ENCODE results near the gene CALB2.

Gene CALB2

DNA sequence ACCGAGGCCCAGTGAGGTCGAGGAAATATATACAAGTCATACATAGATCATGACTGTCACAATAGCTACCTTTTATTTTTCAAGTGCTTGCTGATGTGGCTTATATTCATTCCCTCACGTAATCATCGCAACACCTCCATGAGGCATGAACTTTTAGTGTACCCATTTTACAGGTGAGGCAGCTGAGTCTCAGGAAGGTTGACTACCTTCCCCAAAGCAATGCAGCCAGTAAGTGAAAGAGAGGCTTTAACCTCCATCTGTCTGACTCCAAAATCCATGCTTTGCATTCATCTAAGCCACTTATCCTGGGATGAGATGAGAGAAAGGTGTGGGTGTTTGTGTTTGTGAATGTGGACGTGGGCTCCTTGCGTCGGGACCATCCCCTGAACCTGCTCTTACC lies 30.8 kb downstream of the CALB2 start:
- no peak for DNase-seq (ENCODE audit: low read depth)

DNA sequence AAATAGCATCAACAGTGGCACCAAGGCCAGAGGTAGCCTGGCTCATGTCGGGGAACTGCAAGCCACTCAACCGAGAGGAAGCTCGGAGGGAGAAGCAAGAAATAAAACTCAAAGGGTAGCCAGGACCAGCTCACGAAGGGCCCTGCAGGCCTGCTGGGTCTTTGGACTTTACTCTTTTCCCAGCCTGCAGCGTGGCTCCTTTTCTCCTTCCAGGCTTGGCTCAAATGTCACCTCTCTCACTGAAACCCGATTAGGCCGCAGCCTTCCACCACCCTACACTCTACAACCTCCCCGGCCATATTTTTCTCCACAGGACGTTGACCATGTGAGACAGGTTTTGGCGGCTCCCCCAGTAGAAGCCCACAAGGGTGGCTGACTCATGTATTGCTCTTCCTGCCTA lies 38.1 kb downstream of the CALB2 start:
- no peak for DNase-seq (ENCODE audit: low read depth)

GRCh38 chr16:71399801-71400563 lies 41.5 kb downstream of the CALB2 start:
- no peak for DNase-seq (ENCODE audit: low read depth)

DNA sequence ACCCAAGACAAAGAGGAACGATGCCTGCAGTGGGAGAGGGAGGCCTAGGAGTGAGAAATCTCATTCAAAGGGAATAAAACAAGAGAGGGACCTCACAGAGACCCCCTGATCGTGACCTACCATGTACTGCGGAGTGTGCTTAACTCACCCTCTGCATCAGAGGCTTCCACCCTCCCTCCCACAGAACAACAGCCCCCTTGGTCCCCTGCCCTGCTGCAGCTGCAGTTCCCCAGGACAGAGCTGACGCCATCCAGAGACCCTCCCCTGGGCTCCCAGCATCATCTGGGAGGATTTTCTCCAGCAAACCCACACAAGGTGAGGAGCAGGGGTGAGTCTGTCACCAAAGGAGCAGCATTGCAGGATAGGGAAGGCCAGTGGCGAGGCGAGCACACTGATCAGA lies 43.5 kb downstream of the CALB2 start:
- no peak for DNase-seq (ENCODE audit: low read depth)

- no peak for DNase-seq (ENCODE audit: low read depth)
Measured at GRCh38 chr16:71402674-71403073, 44.2 kb downstream of the CALB2 start.

- no peak for DNase-seq (ENCODE audit: low read depth)
Measured at GRCh38 chr16:71404364-71404763, 45.8 kb downstream of the CALB2 start.

DNA sequence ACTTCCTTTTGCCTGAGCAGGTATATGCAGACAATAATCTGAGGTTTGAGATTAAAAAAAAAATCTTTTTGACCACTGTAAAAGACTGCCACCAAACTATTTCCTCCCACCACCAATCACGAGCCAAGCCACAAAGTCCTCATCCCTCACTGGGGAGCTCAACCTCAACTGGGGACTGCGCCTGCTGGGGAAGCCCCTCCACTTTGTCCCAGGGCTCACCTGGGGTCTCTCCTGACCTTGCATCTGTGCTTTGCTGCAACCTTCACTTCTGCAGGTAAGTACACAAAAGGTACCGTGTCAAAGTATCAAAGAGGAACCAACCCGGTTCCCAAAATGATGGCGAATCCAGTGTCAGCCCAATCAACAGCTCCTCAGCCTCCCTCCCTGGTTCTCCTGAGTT lies 47.8 kb downstream of the CALB2 start:
- DNase-seq (ENCODE audit: low read depth), result no peak

DNA sequence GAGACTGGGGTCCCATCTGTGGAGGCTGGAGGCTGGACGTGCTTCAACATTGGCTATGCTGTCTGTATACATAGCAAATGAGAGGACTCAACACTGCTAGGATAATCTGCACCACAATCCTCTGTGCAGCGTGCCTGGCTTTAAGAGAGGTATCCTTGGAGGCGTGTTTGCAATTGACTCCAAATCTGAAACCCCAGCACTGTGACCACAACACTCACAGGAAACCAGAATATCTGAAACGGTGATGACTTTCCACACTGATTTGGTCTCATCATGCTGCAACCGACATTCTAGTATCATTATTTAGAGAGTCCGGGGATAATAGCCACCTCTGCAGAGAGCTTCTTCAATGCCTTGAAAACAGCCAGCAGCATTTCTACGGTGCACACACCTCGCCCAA lies 48.2 kb downstream of the CALB2 start:
- no peak for DNase-seq (ENCODE audit: low read depth)

DNA sequence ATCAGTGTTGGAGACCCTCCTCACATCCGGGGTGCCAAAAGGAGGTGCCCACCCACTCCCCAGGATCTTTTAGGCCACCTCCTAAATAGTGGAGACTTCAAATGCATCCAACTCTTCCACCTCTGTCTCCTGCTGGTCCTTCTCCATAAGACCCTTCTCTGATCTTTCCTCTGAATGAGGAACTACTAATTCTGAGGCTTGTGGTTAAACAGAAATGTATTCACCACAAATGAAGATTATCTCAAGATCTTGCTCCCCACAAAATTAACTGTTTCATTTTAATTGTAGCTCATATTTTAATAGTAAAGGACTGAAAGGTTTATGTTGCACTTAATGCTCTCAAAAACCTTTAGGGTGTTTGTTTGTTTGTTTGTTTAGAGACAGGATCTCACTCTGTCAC lies 49.2 kb downstream of the CALB2 start:
- DNase-seq (ENCODE audit: low read depth), result no peak

DNA sequence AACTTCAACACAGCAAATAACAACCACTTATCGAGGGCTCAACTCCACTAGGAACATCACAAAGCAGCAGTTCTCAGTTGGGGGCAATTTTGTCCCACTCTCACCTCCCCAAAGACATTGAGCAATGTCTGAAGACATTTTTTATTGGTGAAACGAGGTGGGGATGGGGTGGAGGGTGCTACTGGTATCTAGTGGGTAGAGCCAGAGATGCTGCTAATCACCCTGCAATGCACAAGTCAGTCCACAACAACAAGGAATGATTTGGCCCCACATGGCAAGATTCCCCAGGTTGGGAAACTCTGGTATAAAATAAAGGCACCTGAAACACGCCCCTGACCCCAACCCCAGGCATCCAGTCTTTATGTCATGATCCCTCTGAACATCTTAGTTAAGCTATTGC lies 50.0 kb downstream of the CALB2 start:
- DNase-seq (ENCODE audit: low read depth), result no peak

DNA sequence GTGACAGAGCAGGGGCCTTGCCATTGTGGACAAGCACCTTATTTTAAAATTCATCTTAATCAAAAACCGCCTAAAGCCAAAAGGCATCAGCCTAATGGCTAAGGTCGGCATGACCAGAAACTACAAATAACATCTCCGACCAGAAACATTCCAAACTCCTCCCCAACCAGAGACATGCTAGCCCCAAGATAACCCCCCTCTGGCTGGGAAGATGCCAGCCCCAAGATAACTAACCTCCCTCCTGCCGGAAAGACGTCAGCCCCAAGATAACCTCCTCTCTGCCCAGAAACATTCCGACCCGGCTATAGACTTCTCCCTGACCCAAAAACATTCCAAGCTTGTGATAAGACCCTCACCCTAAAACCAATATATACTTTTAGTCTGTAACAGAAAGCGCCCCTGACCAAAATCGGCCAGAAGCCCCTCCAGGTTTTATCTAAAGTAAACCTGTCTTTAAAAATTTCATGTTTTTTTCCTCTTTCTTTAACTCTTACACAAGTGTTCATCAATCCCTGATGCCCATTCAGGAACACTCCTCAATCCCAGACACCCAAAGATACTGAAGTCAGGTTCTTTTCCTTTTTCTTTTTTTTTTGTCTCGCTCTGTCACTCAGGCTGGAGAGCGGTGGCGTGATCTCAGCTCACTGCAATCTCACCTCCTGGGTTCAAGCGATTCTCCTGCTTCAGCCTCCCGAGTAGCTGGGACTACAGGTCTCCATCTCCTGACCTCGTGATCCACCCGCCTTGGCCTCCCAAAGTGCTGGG lies 50.7 kb downstream of the CALB2 start:
- no peak for DNase-seq (ENCODE audit: low read depth)

- DNase-seq (ENCODE audit: low read depth), result no peak
Measured at GRCh38 chr16:71410146-71410545, 51.6 kb downstream of the CALB2 start.

- peak; percentile 49 for DNase-seq (ENCODE audit: low read depth)
Measured at GRCh38 chr16:71412270-71413160, 54.0 kb downstream of the CALB2 start.

GRCh38 chr16:71413341-71413740 lies 54.8 kb downstream of the CALB2 start:
- DNase-seq (ENCODE audit: low read depth), result no peak

DNA sequence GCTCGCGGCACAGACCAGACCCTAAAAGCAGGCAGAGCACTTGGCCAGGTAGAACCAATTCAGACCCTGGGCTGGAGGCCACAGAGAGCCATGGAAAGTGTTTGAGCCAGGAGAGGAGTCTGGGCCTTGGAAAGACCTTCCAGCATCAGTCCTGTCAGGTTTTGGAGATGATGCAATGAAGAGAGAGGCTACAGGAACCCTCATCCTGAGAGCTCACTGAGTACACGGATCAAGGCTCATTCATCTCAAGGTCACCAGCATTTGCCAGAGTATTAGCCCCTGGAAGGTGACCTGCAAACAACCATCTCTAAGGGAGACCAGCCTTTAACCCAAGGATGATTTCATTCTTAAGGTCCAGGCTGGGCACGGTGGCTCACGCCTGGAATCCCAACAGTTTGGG lies 55.5 kb downstream of the CALB2 start:
- no peak for DNase-seq (ENCODE audit: low read depth)

DNA sequence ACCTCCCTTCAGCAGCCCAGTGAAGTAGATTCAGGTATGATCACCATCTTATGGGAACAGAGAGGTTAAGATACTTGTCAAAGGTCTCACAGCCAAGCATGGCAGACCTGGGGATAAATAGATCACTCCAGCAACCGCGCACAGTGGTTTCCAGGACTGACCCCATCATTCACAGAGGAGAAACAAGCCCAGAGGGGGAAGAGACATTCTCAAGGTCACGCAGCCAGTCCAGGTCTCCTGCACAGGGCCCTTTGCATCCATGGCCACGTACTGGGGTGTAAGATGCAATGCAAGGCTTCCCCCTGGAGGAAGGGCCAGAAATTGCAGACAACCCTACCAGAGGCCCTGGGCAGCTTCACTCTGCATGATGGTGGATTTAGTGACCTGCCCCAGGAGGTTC lies 63.4 kb downstream of the CALB2 start:
- no peak for DNase-seq (ENCODE audit: low read depth)

DNA sequence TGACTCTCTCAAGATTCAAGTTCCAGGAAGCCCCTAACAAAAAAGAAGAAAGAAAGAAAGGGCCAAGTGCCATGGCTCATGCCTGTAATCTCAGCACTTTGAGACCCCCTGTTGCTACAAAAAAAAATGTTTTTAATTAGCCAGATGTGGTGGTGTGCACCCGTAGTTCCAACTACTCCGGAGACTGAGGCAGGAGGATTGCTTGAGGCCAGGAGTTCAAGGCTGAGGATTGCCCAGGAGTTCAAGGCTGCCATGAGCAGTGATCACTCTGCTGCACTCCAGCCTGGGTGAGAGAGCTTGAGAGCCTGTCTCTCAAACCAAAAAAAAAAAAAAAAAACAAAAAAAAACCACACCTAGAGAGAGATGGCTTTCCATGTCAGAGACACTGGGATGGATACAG lies 64.5 kb downstream of the CALB2 start:
- no peak for DNase-seq (ENCODE audit: low read depth)

GRCh38 chr16:71423865-71424264 lies 65.3 kb downstream of the CALB2 start:
- DNase-seq (ENCODE audit: low read depth), result no peak

GRCh38 chr16:71424626-71425025 lies 66.1 kb downstream of the CALB2 start:
- DNase-seq (ENCODE audit: low read depth), result no peak

DNA sequence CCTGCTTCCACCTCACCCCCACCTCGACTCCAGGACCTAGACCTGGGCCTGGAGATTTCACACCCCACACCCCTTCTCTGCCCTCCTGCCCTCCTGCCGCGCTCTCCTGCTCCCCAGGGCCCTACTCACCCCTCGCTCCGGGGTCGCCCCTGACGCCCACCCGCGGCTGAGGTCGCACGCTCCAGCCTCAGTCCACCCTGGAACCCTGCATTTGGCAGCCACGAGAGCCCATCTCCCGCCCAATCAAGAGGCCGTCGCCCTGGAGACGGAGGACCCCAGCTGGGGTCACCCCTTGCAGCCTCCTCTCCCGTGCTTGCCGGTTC lies 67.2 kb downstream of the CALB2 start:
- DNase-seq (ENCODE audit: low read depth), result no peak

DNA sequence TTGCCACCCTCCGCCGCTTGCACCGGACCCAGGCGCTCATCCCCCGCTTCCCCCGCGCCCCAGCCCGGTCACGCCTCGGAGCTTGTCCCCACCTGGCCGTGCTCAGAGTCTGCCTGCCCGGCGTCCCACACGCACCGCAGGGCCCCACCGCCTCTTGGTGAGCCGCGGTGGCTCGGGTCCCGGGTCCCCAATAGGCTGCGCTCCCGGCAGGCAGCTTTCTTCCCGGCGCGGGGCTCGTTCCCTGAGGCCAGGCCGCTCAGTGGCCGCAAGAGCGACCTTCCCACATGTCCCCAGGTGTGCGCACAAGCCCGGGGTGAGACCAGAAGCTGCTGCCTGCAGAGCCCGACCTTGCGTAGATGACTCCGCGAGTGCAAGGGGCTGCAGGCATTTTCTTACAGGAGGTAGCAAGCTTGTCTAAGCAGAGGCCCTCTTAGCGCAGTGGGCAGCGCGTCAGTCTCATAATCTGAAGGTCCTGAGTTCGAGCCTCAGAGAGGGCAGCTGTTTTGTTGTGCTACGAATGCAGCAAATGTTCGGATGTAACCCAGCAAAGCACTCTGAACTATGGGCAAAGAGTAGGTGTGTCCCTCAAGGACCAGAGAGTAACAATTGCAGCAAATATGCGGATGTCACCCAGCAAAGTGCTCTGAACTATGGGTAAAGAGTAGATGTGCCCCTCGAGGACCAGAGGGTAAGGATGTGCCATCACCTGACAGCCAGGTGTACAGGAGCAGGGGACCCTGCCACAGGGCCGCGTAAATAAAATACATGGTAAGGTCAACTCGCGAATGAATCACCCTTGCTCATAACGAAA lies 67.8 kb downstream of the CALB2 start:
- DNase-seq (ENCODE audit: low read depth), result no peak
